H9 (cell line): ENCODE data around the gene VGLL3. TPM values are rescaled to one million over a fixed set of nuclear protein-coding genes. Genes with fewer than 3 reads are reported as not detected.

Experiments used
- DNase-seq: peaks from one replicate; pipeline ENCODE4 v3.0.0-alpha.2; 2017
- H2AFZ ChIP-seq: one replicate; pipeline ENCODE4 v1.6.1; 2013; ENCODE audit warnings: mild to moderate bottlenecking, low read length, control low read depth, moderate library complexity
- H2AK5ac ChIP-seq: 2 replicates; pipeline ENCODE4 v1.6.1; 2013; ENCODE audit warnings: low read length, control low read depth, mixed read lengths; ENCODE audit not compliant: insufficient read length
- H2BK120ac ChIP-seq: one replicate; pipeline ENCODE4 v1.6.1; 2013; ENCODE audit warnings: low read depth, mild to moderate bottlenecking, low read length, control low read depth, inconsistent platforms; ENCODE audit not compliant: poor library complexity, severe bottlenecking
- H2BK12ac ChIP-seq: 2 replicates; pipeline ENCODE4 v1.6.1; 2013; ENCODE audit warnings: low read length, control low read depth, mixed read lengths, low read depth; ENCODE audit not compliant: insufficient read length
- H2BK15ac ChIP-seq: 2 replicates; pipeline ENCODE4 v1.6.1; 2013; ENCODE audit warnings: low read depth, low read length, control low read depth
- H2BK20ac ChIP-seq: one replicate; pipeline ENCODE4 v1.6.1; 2013; ENCODE audit warnings: low read depth, mild to moderate bottlenecking, low read length, control low read depth, inconsistent platforms; ENCODE audit not compliant: poor library complexity, severe bottlenecking
- H2BK5ac ChIP-seq: 2 replicates; pipeline ENCODE4 v1.6.1; 2013; ENCODE audit warnings: low read length, control low read depth, mixed read lengths; ENCODE audit not compliant: insufficient read length
- H3K14ac ChIP-seq: 2 replicates; pipeline ENCODE4 v1.6.1; 2013; ENCODE audit warnings: low read length, control low read depth; ENCODE audit not compliant: insufficient read depth
- H3K18ac ChIP-seq: 2 replicates; pipeline ENCODE4 v1.6.1; 2013; ENCODE audit warnings: low read depth, mild to moderate bottlenecking, mixed read lengths, low read length, control low read depth; ENCODE audit not compliant: insufficient read length
- H3K23ac ChIP-seq: 2 replicates; pipeline ENCODE4 v1.6.1; 2013; ENCODE audit warnings: low read length, control low read depth, mixed read lengths, low read depth; ENCODE audit not compliant: insufficient read length
- H3K23me2 ChIP-seq: 2 replicates; pipeline ENCODE4 v1.6.1; 2013; ENCODE audit warnings: low read depth, mild to moderate bottlenecking, mixed read lengths, low read length, control low read depth; ENCODE audit not compliant: insufficient read length, poor library complexity, severe bottlenecking
- H3K27ac ChIP-seq: 2 replicates; pipeline ENCODE4 v1.5.1; 2013; ENCODE audit warnings: low read length, control low read depth, mixed read lengths, low read depth; ENCODE audit not compliant: insufficient read length
- H3K27me3 ChIP-seq: 2 replicates; pipeline ENCODE4 v1.6.1; 2013; ENCODE audit warnings: low read length, control low read depth, inconsistent platforms; ENCODE audit not compliant: insufficient read depth
- H3K4ac ChIP-seq: 2 replicates; pipeline ENCODE4 v1.6.1; 2013; ENCODE audit warnings: low read depth, mild to moderate bottlenecking, control low read depth, inconsistent platforms, low read length, moderate library complexity
- H3K4me1 ChIP-seq: 2 replicates; pipeline ENCODE4 v1.6.1; 2013; ENCODE audit warnings: low read length, control low read depth, inconsistent platforms; ENCODE audit not compliant: insufficient read depth
- H3K4me2 ChIP-seq: 2 replicates; pipeline ENCODE4 v1.6.1; 2013; ENCODE audit warnings: low read length, control low read depth, mixed read lengths; ENCODE audit not compliant: insufficient read length, insufficient read depth
- H3K56ac ChIP-seq: 2 replicates; pipeline ENCODE4 v1.6.1; 2013; ENCODE audit warnings: low read depth, mild to moderate bottlenecking, mixed read lengths, low read length, control low read depth; ENCODE audit not compliant: insufficient read length
- H3K79me1 ChIP-seq: 2 replicates; pipeline ENCODE4 v1.6.1; 2013; ENCODE audit warnings: low read depth, mild to moderate bottlenecking, moderate library complexity, low read length, control low read depth, inconsistent platforms; ENCODE audit not compliant: insufficient read depth, poor library complexity, severe bottlenecking
- H3K79me2 ChIP-seq: 2 replicates; pipeline ENCODE4 v1.6.1; 2013; ENCODE audit warnings: low read length, control low read depth, inconsistent platforms; ENCODE audit not compliant: insufficient read depth
- H3K9ac ChIP-seq: 2 replicates; pipeline ENCODE4 v1.6.1; 2013; ENCODE audit warnings: low read length, control low read depth, mixed read lengths; ENCODE audit not compliant: insufficient read length; ENCODE audit errors: extremely low read depth
- H3K9me3 ChIP-seq: one replicate; pipeline ENCODE4 v1.6.1; 2013; ENCODE audit warnings: low read depth, low read length, inconsistent platforms; ENCODE audit not compliant: control insufficient read depth
- H3T11ph ChIP-seq: one replicate; pipeline ENCODE4 v1.6.1; 2013; ENCODE audit warnings: mild to moderate bottlenecking, low read length, control low read depth, inconsistent platforms
- H4K20me1 ChIP-seq: one replicate; pipeline ENCODE4 v1.6.1; 2013; ENCODE audit not compliant: control insufficient read depth, insufficient read length, insufficient read depth
- H4K5ac ChIP-seq: 2 replicates; pipeline ENCODE4 v1.6.1; 2013; ENCODE audit warnings: low read depth, mild to moderate bottlenecking, mixed read lengths, low read length, control low read depth; ENCODE audit not compliant: insufficient read length
- H4K8ac ChIP-seq: replicated peaks from 2 replicates; pipeline ENCODE4 v1.6.1; 2013; ENCODE audit warnings: low read length, control low read depth, mixed read lengths, low read depth; ENCODE audit not compliant: insufficient read length
- H4K91ac ChIP-seq: 2 replicates; pipeline ENCODE4 v1.6.1; 2013; ENCODE audit warnings: low read depth, mild to moderate bottlenecking, moderate library complexity, mixed read lengths, low read length, control low read depth; ENCODE audit not compliant: insufficient read length
- H3K27ac Mint-ChIP-seq, 3 experiments: 2 replicates in 2 of 3; 3 replicates in 1 of 3; pipeline ENCODE4 v1.8.0; 2020 to 2021; ENCODE audit warnings: mixed read lengths in 3 of 3, mild to moderate bottlenecking in 1 of 3, moderate library complexity in 1 of 3
- H3K27me3 Mint-ChIP-seq: 2 replicates; pipeline ENCODE4 v1.8.0; 2021; ENCODE audit warnings: low read depth, mild to moderate bottlenecking, moderate library complexity, mixed read lengths
- H3K36me3 Mint-ChIP-seq, 3 experiments: 2 replicates in 2 of 3; 3 replicates in 1 of 3; pipeline ENCODE4 v1.8.0; 2020 to 2021; ENCODE audit warnings: low read depth in 3 of 3, mixed read lengths in 3 of 3; ENCODE audit not compliant: insufficient read depth in 1 of 3
- H3K4me1 Mint-ChIP-seq, 2 experiments: 2 replicates each; pipeline ENCODE4 v1.8.0; 2020; ENCODE audit warnings: mixed read lengths in 2 of 2
- H3K4me3 Mint-ChIP-seq, 2 experiments: 2 replicates in 1 of 2; 3 replicates in 1 of 2; pipeline ENCODE4 v1.8.0; 2020 to 2021; ENCODE audit warnings: mild to moderate bottlenecking in 2 of 2, mixed read lengths in 2 of 2, moderate library complexity in 1 of 2
- H3K9me3 Mint-ChIP-seq, 2 experiments: 2 replicates in 1 of 2; 3 replicates in 1 of 2; pipeline ENCODE4 v1.8.0; 2020; ENCODE audit warnings: mild to moderate bottlenecking in 2 of 2, mixed read lengths in 2 of 2, moderate library complexity in 1 of 2
- CTCF ChIP-seq: fragments of 200-600 bp; sonication (generic); conservative IDR thresholded peaks from 3 replicates; pipeline ENCODE4 v1.8.0; 2021; ENCODE audit warnings: antibody characterized with exemption, mild to moderate bottlenecking
- WGBS: extraction: QIAGEN DNeasy Blood & Tissue Kit; methylation state at CpG from one replicate; pipeline ENCODE4 v1.1.7; 2013; ENCODE audit warnings: missing lambda C conversion rate, low lambda C conversion rate, mixed read lengths; ENCODE audit not compliant: insufficient read length; ENCODE audit errors: extremely low coverage; 5-methylcytosine and 5-hydroxymethylcytosine counted together
- total RNA-seq: library from RNA; stranded (reverse); gene quantifications from 2 replicates; pipeline ENCODE4 v1.2.1, GENCODE V29; 2021

VGLL3 gene
- total RNA-seq, 1 experiment from 2014 or later, result 19.7 TPM

- H3K23ac ChIP-seq, result no peak overlapping the region
- peaks cover 14 to 19% of the 10 kb centered on the region in 2 experiments for H3K4me1 Mint-ChIP-seq
- H4K5ac ChIP-seq, result no peak overlapping the region
- H3K4me3 Mint-ChIP-seq, result no peak overlapping the region
- no peak overlapping the region for H3K56ac ChIP-seq
- H2BK15ac ChIP-seq, result no peak overlapping the region
- no peaks in the 10 kb centered on the region for H3K79me2 ChIP-seq
- no peak overlapping the region for H4K8ac ChIP-seq
- H2BK12ac ChIP-seq, result no peak overlapping the region
- no peaks in the 10 kb centered on the region for H3K27me3 Mint-ChIP-seq
- no peaks in the 10 kb centered on the region for H3K4me1 ChIP-seq
- H4K91ac ChIP-seq, result no peak overlapping the region
- H3K14ac ChIP-seq, result no peak overlapping the region
- no peak overlapping the region for H3T11ph ChIP-seq
- WGBS, result no CpG with 5 or more reads among the region's 7 CpGs
- H3K9ac ChIP-seq, result no peak overlapping the region
- no peak overlapping the region for H3K18ac ChIP-seq
- H2AFZ ChIP-seq, result no peak overlapping the region
- H3K27ac ChIP-seq, result no peak overlapping the region
- H3K27ac Mint-ChIP-seq, result peak overlapping the region in 2 of 3 experiments; percentile 50 to 51; a peak in 2 of 7 replicates
- H3K4ac ChIP-seq, result no peak overlapping the region
- no peak for DNase-seq
- no peak overlapping the region for H3K4me2 ChIP-seq
- peaks cover 14 to 25% (median 15%) of the 10 kb centered on the region in 3 experiments for H3K36me3 Mint-ChIP-seq
- H2BK5ac ChIP-seq, result no peak overlapping the region
- no peaks in the 10 kb centered on the region for H3K79me1 ChIP-seq
- H2BK120ac ChIP-seq, result no peak overlapping the region
- no peaks in the 10 kb centered on the region for H4K20me1 ChIP-seq
- no peak overlapping the region for H2BK20ac ChIP-seq
- no peaks in the 10 kb centered on the region for H3K23me2 ChIP-seq
- no peak for TF ChIP-seq CTCF
- peaks cover 4 to 5% of the 10 kb centered on the region in 2 experiments; a peak in 3 of 5 replicates for H3K9me3 Mint-ChIP-seq
- no peak overlapping the region for H2AK5ac ChIP-seq
- H3K27me3 ChIP-seq, result no peaks in the 10 kb centered on the region
- no peaks in the 10 kb centered on the region for H3K9me3 ChIP-seq
Measured at GRCh38 chr3:86968244-86968932, 22.6 kb downstream of the VGLL3 start.
